H1 (cell line): ENCODE data around the gene OR6C65. TPM values are rescaled to one million over a fixed set of nuclear protein-coding genes. Genes with fewer than 3 reads are reported as not detected.
"Not testable (repeated sequence)": the region's sequence is repeated elsewhere in the genome, so short reads cannot be mapped to it uniquely, and the experiment has no call there.

Experiments used
- CTCF ChIA-PET: fragments of 300-600 bp; sonication (Branson Sonifier 250); formaldehyde crosslinking; loops from one replicate; lab custom pipeline; 2021; ENCODE audit not compliant: partially characterized antibody; lab: Charles Lee
- POLR2A ChIA-PET: fragments of 300-600 bp; sonication (Branson Sonifier 250); formaldehyde crosslinking; loops from one replicate; lab custom pipeline; 2021; ENCODE audit warnings: inconsistent platforms; ENCODE audit not compliant: partially characterized antibody; lab: Charles Lee
- DNase-seq, 2 experiments: peaks; one replicate each; pipeline versions ENCODE4 v3.0.0 to v3.0.0-alpha.2; 2010 to 2022; ENCODE audit warnings: low spot score in 2 of 2, low read depth in 1 of 2, mixed read lengths in 1 of 2
- FAIRE-seq: peaks from 2 replicates; lab custom pipeline; 2011; peaks lifted over from hg19 to GRCh38; lab: Jason Lieb, UNC
- H2AFZ ChIP-seq: 2 replicates; pipeline ENCODE4 v1.8.1; 2012; ENCODE audit warnings: low read length, inconsistent platforms
- H2AK5ac ChIP-seq: 2 replicates; pipeline ENCODE4 v1.6.1; 2013; ENCODE audit warnings: low read depth, low read length
- H2BK120ac ChIP-seq: replicated peaks from 2 replicates; pipeline ENCODE3; 2013; ENCODE audit warnings: low read depth, low read length, inconsistent platforms
- H2BK12ac ChIP-seq: 2 replicates; pipeline ENCODE4 v1.6.1; 2013; ENCODE audit warnings: low read depth, low read length
- H2BK15ac ChIP-seq: 2 replicates; pipeline ENCODE4 v1.6.1; 2013; ENCODE audit warnings: low read length
- H2BK20ac ChIP-seq: 2 replicates; pipeline ENCODE4 v1.6.1; 2013; ENCODE audit warnings: low read length
- H2BK5ac ChIP-seq: 2 replicates; pipeline ENCODE4 v1.6.1; 2013; ENCODE audit warnings: low read depth, low read length
- H3K14ac ChIP-seq: 2 replicates; pipeline ENCODE4 v1.6.1; 2013; ENCODE audit warnings: inconsistent platforms; ENCODE audit not compliant: insufficient read length
- H3K18ac ChIP-seq: 2 replicates; pipeline ENCODE4 v1.6.1; 2013; ENCODE audit warnings: low read length; ENCODE audit errors: extremely low read depth
- H3K23ac ChIP-seq: 2 replicates; pipeline ENCODE4 v1.6.1; 2013; ENCODE audit warnings: inconsistent platforms; ENCODE audit not compliant: insufficient read length
- H3K23me2 ChIP-seq: 2 replicates; pipeline ENCODE4 v1.6.1; 2013; ENCODE audit warnings: low read depth, low read length
- H3K27ac ChIP-seq: 2 replicates; pipeline ENCODE4 v1.6.1; 2011; ENCODE audit warnings: low read depth, low read length, inconsistent platforms
- H3K27me3 ChIP-seq, 4 experiments: replicated peaks in 1 of 4; 1 replicate in 1 of 4; 2 replicates in 3 of 4; pipeline versions ENCODE4 v1.6.1 to v1.8.1; 2011 to 2013; ENCODE audit warnings: low read length in 3 of 4, mild to moderate bottlenecking in 3 of 4, inconsistent platforms in 2 of 4, mixed read lengths in 2 of 4, moderate library complexity in 1 of 4; ENCODE audit not compliant: control insufficient read depth in 3 of 4, insufficient read depth in 3 of 4; ENCODE audit errors: extremely low read depth in 1 of 4
- H3K36me3 ChIP-seq, 4 experiments: 2 replicates each; pipeline versions ENCODE4 v1.6.1 to v1.8.1; 2011 to 2013; ENCODE audit warnings: mild to moderate bottlenecking in 4 of 4, low read length in 3 of 4, moderate library complexity in 2 of 4, control low read depth in 1 of 4, inconsistent platforms in 1 of 4; ENCODE audit not compliant: insufficient read depth in 4 of 4, control insufficient read depth in 2 of 4
- H3K4ac ChIP-seq: replicated peaks from 2 replicates; pipeline ENCODE3; 2013; ENCODE audit warnings: low read length, low read depth, mixed read lengths, inconsistent platforms; ENCODE audit not compliant: insufficient read length
- H3K4me1 ChIP-seq, 4 experiments: replicated peaks in 1 of 4; 1 replicate in 1 of 4; 2 replicates in 3 of 4; pipeline versions ENCODE4 v1.6.1 to v1.8.1; 2011 to 2013; ENCODE audit warnings: low read length in 3 of 4, inconsistent platforms in 2 of 4, mixed read lengths in 1 of 4; ENCODE audit not compliant: insufficient read depth in 4 of 4, control insufficient read depth in 3 of 4
- H3K4me2 ChIP-seq, 2 experiments: 2 replicates each; pipeline versions ENCODE4 v1.6.1 to v1.8.1; 2011 to 2013; ENCODE audit warnings: low read depth in 2 of 2, low read length in 2 of 2, control low read depth in 1 of 2, inconsistent platforms in 1 of 2, mild to moderate bottlenecking in 1 of 2; ENCODE audit not compliant: insufficient read depth in 1 of 2
- H3K4me3 ChIP-seq, 4 experiments: fragments of 200-600, 300-600 bp in 1 of 4; sonication (generic), shearing (Covaris generic), sonication (Bioruptor Twin) in 1 of 4; 2 replicates each; pipeline versions ENCODE4 v1.5.1 to v1.8.1; 2011 to 2016; ENCODE audit warnings: low read length in 4 of 4, low read depth in 3 of 4, control low read depth in 2 of 4, inconsistent platforms in 2 of 4, mild to moderate bottlenecking in 2 of 4, mixed read lengths in 1 of 4, moderate library complexity in 1 of 4; ENCODE audit not compliant: insufficient read depth in 2 of 4; ENCODE audit errors: extremely low read depth in 1 of 4
- H3K56ac ChIP-seq: replicated peaks from 2 replicates; pipeline ENCODE3; 2013; ENCODE audit warnings: low read depth, mild to moderate bottlenecking, mixed read lengths, low read length, inconsistent platforms; ENCODE audit not compliant: insufficient read length
- H3K79me1 ChIP-seq: 2 replicates; pipeline ENCODE4 v1.6.1; 2013; ENCODE audit warnings: low read depth, low read length, control low read depth
- H3K79me2 ChIP-seq, 2 experiments: 2 replicates each; pipeline versions ENCODE4 v1.6.1 to v1.8.1; 2012 to 2013; ENCODE audit warnings: low read length in 2 of 2, mild to moderate bottlenecking in 2 of 2, inconsistent platforms in 1 of 2; ENCODE audit not compliant: insufficient read depth in 2 of 2, control insufficient read depth in 1 of 2
- H3K9ac ChIP-seq, 4 experiments: replicated peaks in 1 of 4; 1 replicate in 1 of 4; 2 replicates in 3 of 4; pipeline versions ENCODE4 v1.6.1 to v1.8.1; 2011 to 2013; ENCODE audit warnings: low read depth in 3 of 4, low read length in 3 of 4, control low read depth in 2 of 4, mild to moderate bottlenecking in 2 of 4, moderate library complexity in 2 of 4, inconsistent platforms in 1 of 4; ENCODE audit errors: extremely low read depth in 1 of 4
- H3K9me3 ChIP-seq, 2 experiments: 2 replicates each; pipeline versions ENCODE4 v1.6.1 to v1.8.1; 2012 to 2013; ENCODE audit warnings: mild to moderate bottlenecking in 2 of 2, moderate library complexity in 2 of 2, control low read depth in 1 of 2, inconsistent platforms in 1 of 2, low read depth in 1 of 2, low read length in 1 of 2, mixed read lengths in 1 of 2; ENCODE audit not compliant: insufficient read depth in 2 of 2
- H4K20me1 ChIP-seq, 2 experiments: replicated peaks in 1 of 2; 2 replicates each; pipeline versions ENCODE3 to v1.8.1; 2011 to 2013; ENCODE audit warnings: inconsistent platforms in 2 of 2, low read length in 2 of 2, mild to moderate bottlenecking in 1 of 2; ENCODE audit not compliant: insufficient read depth in 2 of 2, control insufficient read depth in 1 of 2
- H4K5ac ChIP-seq: 2 replicates; pipeline ENCODE4 v1.6.1; 2013; ENCODE audit warnings: low read length, low read depth, mixed read lengths, inconsistent platforms; ENCODE audit not compliant: insufficient read length
- H4K8ac ChIP-seq: 2 replicates; pipeline ENCODE4 v1.8.0; 2013; ENCODE audit warnings: mild to moderate bottlenecking, moderate library complexity, low read length, inconsistent platforms; ENCODE audit not compliant: insufficient read depth; ENCODE audit errors: extremely low read depth
- H4K91ac ChIP-seq: replicated peaks from 2 replicates; pipeline ENCODE3; 2013; ENCODE audit warnings: low read length, mixed read lengths, inconsistent platforms; ENCODE audit not compliant: insufficient read length
- WGBS, 2 experiments: shearing (Covaris generic) in 1 of 2; methylation state at CpG; one replicate each; pipeline versions ENCODE4 v1.1.6 to v1.1.7; 2013 to 2015; ENCODE audit warnings: low lambda C conversion rate in 2 of 2, mixed read lengths in 2 of 2, inconsistent platforms in 1 of 2, low coverage in 1 of 2, missing lambda C conversion rate in 1 of 2; ENCODE audit not compliant: insufficient replicate concordance in 2 of 2, insufficient coverage in 1 of 2, insufficient read length in 1 of 2; ENCODE audit errors: extremely low coverage in 1 of 2, missing lambda C conversion rate in 1 of 2; 5-methylcytosine and 5-hydroxymethylcytosine counted together
- polyA plus RNA-seq, 7 experiments: library from polyadenylated mRNA; depleted of rRNA in 3 of 7; stranded (reverse) in 5 of 7; unstranded in 2 of 7; fragments of >200 nt in 5 of 7; fragments of 200-250 nt in 2 of 7; gene quantifications; 1 replicate in 5 of 7; 2 replicates in 1 of 7; 4 replicates in 1 of 7; pipeline versions ENCODE4 v1.2.1 to v1.2.3, GENCODE V29; 2011 to 2013; ENCODE audit warnings: missing spikeins in 2 of 7, mixed read lengths in 2 of 7
- total RNA-seq: library from RNA; stranded (reverse); fragmentation: NEBNext Ultra II Directional; extraction: Animal tissue kit (Norgen Biotek cat#: 25700); gene quantifications from 2 replicates; pipeline ENCODE4 v1.2.1, GENCODE V29; 2021

OR6C65 gene
- total and polyA plus RNA-seq, 2 of the 8 experiments (the other 6 are each of a cell fraction or from before 2014, with no cell fraction given) = not detected

- H3K14ac ChIP-seq, H2BK5ac ChIP-seq, H3K4ac ChIP-seq, H3K27me3 ChIP-seq, H3K9ac ChIP-seq, H4K20me1 ChIP-seq, H3K4me1 ChIP-seq, H3K27ac ChIP-seq, H3K56ac ChIP-seq, H3K4me2 ChIP-seq, H3K79me1 ChIP-seq, DNase-seq, H3K36me3 ChIP-seq, H4K91ac ChIP-seq, H2AK5ac ChIP-seq, H2BK15ac ChIP-seq, CTCF ChIA-PET, H4K8ac ChIP-seq, H3K23ac ChIP-seq, H3K79me2 ChIP-seq, H3K18ac ChIP-seq, H2BK120ac ChIP-seq, H2AFZ ChIP-seq, H2BK20ac ChIP-seq, H3K23me2 ChIP-seq, POLR2A ChIA-PET, H4K5ac ChIP-seq, H2BK12ac ChIP-seq, H3K4me3 ChIP-seq, FAIRE-seq: not testable (repeated sequence)
- 92% methylated on average over 1 of the region's 1 CpG; no CpG with 5 or more reads in 1 of the 2 experiments for WGBS, 2 experiments
- H3K9me3 ChIP-seq = peaks cover 0 to 12% of the 10 kb centered on the region in 2 experiments; a peak in 2 of 4 replicates
These were observed 8.8 kb downstream of the OR6C65 start for GRCh38 chr12:55409133-55409532.

DNA sequence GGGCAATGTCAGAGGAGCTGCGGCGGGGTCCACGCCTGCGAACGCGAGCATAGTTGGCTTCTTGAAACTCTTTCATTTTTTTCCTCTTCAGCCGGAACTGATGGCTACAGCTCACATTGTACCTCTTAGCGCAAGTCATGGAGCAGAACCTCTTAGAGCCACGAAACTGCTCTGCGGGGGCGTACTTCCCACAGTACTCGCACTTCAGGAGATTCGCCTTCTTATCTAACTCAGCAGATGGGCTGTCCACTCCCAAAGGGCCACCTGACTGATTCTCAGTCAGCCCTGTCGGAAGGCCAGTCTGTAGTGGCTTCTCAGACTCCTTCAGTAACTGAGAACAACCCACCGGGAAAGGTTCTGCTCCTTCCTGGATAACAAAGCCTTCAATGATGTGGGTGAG is 11.8 kb downstream of the OR6C65 start:
- H3K4ac ChIP-seq, H3K36me3 ChIP-seq, FAIRE-seq, H4K5ac ChIP-seq, H4K8ac ChIP-seq, H3K4me2 ChIP-seq, H4K91ac ChIP-seq, H3K4me3 ChIP-seq, H2BK5ac ChIP-seq, H2BK15ac ChIP-seq, H3K9ac ChIP-seq, H3K27me3 ChIP-seq, H3K23ac ChIP-seq, H3K14ac ChIP-seq, H2BK20ac ChIP-seq, H3K56ac ChIP-seq, H3K4me1 ChIP-seq, DNase-seq, H3K79me1 ChIP-seq, H2AFZ ChIP-seq, POLR2A ChIA-PET, H2AK5ac ChIP-seq, H4K20me1 ChIP-seq, H3K23me2 ChIP-seq, H2BK12ac ChIP-seq, H2BK120ac ChIP-seq, H3K79me2 ChIP-seq, H3K27ac ChIP-seq, H3K18ac ChIP-seq, CTCF ChIA-PET: not testable (repeated sequence)
- peaks cover 0 to 12% of the 10 kb centered on the region in 2 experiments; a peak in 2 of 4 replicates for H3K9me3 ChIP-seq
- WGBS, 2 experiments = 94% methylated on average over 15 of the region's 15 CpGs; no CpG with 5 or more reads in 1 of the 2 experiments
